HepG2 (cell line): ENCODE measurements around the gene PIEZO2.

Experiments used
- EZH2 ChIP-seq: conservative IDR thresholded peaks from 2 replicates; pipeline ENCODE4 v1.6.1; 2012; ENCODE audit warnings: mild to moderate bottlenecking, low read depth, low read length, moderate library complexity
- GATAD1 ChIP-seq: IDR thresholded peaks from 2 replicates; pipeline ENCODE4 v1.6.1; 2016; ENCODE audit warnings: missing genetic modification reagents, missing compliant biosample characterization
- GATAD2A ChIP-seq: IDR thresholded peaks from 2 replicates; pipeline ENCODE4 v1.6.1; 2016
- NFIB ChIP-seq: sonication (generic); formaldehyde crosslinking; IDR thresholded peaks from 2 replicates; pipeline ENCODE4 v1.9.0; 2021; ENCODE audit warnings: missing genetic modification reagents, mild to moderate bottlenecking, borderline replicate concordance
- NR1H2 ChIP-seq: sonication (generic); formaldehyde crosslinking; IDR thresholded peaks from 2 replicates; pipeline ENCODE4 v1.8.1; 2022; ENCODE audit warnings: low read depth, missing genetic modification reagents, borderline replicate concordance
- POLR2A ChIP-seq, 2 experiments: IDR thresholded peaks; 2 replicates each; pipeline ENCODE4 v1.6.1; 2011; ENCODE audit warnings: low read depth in 2 of 2, low read length in 2 of 2, mild to moderate bottlenecking in 1 of 2, moderate library complexity in 1 of 2; ENCODE audit not compliant: insufficient read depth in 1 of 2
- ZNF224 ChIP-seq: sonication (generic); formaldehyde crosslinking; IDR thresholded peaks from 2 replicates; pipeline ENCODE4 v1.5.0; 2020; ENCODE audit warnings: mild to moderate bottlenecking, missing genetic modification reagents
- ZNF572 ChIP-seq: sonication (generic); formaldehyde crosslinking; IDR thresholded peaks from 2 replicates; pipeline ENCODE4 v1.5.1; 2020; ENCODE audit warnings: mild to moderate bottlenecking, missing genetic modification reagents
- TF ChIP-seq, protein P1 (sequence below): sonication (generic); formaldehyde crosslinking; IDR thresholded peaks from 2 replicates; pipeline ENCODE4 v1.5.0; 2020; ENCODE audit warnings: mild to moderate bottlenecking, missing genetic modification reagents
- TF ChIP-seq, protein P2 (sequence below): sonication (generic); formaldehyde crosslinking; IDR thresholded peaks from 2 replicates; pipeline ENCODE4 v1.4.0; 2020; ENCODE audit warnings: missing genetic modification reagents, borderline replicate concordance
- TF ChIP-seq, protein P3 (sequence below), 2 experiments: IDR thresholded peaks; 2 replicates each; pipeline ENCODE4 v1.6.1; 2011 to 2012; ENCODE audit warnings: low read length in 2 of 2, borderline replicate concordance in 1 of 2, low read depth in 1 of 2, mild to moderate bottlenecking in 1 of 2, moderate library complexity in 1 of 2
- TF ChIP-seq, protein P4 (sequence below): sonication (generic); formaldehyde crosslinking; IDR thresholded peaks from 2 replicates; pipeline ENCODE4 v1.4.0; 2020; ENCODE audit warnings: missing genetic modification reagents
- TF ChIP-seq, protein P5 (sequence below), 2 experiments: fragments of 450-650 bp in 1 of 2; sonication (generic) in 1 of 2; formaldehyde crosslinking; IDR thresholded peaks; 2 replicates each; pipeline versions ENCODE4 v1.5.0 to v1.8.0; 2020 to 2022; ENCODE audit warnings: mild to moderate bottlenecking in 1 of 2, missing genetic modification reagents in 1 of 2

DNA sequence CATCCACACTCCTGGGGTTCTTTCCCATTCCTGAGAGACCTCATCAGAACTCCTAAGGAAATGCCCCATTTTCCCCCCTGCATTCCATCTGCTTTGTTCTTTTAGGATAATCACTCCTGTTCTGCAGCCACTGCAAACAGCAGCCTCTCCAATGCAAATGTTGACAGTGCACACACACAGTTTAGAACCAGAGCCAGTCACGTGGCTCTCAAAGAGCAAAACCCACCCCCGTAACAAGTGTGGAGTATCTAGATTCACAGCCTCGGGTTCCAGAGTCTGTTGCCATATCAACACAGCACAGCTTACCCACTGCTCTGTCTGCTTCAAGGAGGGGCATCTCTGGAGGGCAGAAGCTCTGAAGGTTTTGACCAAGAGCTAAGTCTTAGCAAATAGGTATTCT, 443.6 kb downstream of the PIEZO2 start:
- TF ChIP-seq ZNF572 (CRISPR knock-in tag) = no peak
- TF ChIP-seq, protein P1, sequence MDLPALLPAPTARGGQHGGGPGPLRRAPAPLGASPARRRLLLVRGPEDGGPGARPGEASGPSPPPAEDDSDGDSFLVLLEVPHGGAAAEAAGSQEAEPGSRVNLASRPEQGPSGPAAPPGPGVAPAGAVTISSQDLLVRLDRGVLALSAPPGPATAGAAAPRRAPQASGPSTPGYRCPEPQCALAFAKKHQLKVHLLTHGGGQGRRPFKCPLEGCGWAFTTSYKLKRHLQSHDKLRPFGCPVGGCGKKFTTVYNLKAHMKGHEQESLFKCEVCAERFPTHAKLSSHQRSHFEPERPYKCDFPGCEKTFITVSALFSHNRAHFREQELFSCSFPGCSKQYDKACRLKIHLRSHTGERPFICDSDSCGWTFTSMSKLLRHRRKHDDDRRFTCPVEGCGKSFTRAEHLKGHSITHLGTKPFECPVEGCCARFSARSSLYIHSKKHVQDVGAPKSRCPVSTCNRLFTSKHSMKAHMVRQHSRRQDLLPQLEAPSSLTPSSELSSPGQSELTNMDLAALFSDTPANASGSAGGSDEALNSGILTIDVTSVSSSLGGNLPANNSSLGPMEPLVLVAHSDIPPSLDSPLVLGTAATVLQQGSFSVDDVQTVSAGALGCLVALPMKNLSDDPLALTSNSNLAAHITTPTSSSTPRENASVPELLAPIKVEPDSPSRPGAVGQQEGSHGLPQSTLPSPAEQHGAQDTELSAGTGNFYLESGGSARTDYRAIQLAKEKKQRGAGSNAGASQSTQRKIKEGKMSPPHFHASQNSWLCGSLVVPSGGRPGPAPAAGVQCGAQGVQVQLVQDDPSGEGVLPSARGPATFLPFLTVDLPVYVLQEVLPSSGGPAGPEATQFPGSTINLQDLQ (CRISPR knock-in tag) = no peak
- TF ChIP-seq EZH2 = no peak
- TF ChIP-seq, protein P2, sequence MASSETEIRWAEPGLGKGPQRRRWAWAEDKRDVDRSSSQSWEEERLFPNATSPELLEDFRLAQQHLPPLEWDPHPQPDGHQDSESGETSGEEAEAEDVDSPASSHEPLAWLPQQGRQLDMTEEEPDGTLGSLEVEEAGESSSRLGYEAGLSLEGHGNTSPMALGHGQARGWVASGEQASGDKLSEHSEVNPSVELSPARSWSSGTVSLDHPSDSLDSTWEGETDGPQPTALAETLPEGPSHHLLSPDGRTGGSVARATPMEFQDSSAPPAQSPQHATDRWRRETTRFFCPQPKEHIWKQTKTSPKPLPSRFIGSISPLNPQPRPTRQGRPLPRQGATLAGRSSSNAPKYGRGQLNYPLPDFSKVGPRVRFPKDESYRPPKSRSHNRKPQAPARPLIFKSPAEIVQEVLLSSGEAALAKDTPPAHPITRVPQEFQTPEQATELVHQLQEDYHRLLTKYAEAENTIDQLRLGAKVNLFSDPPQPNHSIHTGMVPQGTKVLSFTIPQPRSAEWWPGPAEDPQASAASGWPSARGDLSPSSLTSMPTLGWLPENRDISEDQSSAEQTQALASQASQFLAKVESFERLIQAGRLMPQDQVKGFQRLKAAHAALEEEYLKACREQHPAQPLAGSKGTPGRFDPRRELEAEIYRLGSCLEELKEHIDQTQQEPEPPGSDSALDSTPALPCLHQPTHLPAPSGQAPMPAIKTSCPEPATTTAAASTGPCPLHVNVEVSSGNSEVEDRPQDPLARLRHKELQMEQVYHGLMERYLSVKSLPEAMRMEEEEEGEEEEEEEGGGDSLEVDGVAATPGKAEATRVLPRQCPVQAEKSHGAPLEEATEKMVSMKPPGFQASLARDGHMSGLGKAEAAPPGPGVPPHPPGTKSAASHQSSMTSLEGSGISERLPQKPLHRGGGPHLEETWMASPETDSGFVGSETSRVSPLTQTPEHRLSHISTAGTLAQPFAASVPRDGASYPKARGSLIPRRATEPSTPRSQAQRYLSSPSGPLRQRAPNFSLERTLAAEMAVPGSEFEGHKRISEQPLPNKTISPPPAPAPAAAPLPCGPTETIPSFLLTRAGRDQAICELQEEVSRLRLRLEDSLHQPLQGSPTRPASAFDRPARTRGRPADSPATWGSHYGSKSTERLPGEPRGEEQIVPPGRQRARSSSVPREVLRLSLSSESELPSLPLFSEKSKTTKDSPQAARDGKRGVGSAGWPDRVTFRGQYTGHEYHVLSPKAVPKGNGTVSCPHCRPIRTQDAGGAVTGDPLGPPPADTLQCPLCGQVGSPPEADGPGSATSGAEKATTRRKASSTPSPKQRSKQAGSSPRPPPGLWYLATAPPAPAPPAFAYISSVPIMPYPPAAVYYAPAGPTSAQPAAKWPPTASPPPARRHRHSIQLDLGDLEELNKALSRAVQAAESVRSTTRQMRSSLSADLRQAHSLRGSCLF (CRISPR knock-in tag) = no peak
- TF ChIP-seq, protein P3, sequence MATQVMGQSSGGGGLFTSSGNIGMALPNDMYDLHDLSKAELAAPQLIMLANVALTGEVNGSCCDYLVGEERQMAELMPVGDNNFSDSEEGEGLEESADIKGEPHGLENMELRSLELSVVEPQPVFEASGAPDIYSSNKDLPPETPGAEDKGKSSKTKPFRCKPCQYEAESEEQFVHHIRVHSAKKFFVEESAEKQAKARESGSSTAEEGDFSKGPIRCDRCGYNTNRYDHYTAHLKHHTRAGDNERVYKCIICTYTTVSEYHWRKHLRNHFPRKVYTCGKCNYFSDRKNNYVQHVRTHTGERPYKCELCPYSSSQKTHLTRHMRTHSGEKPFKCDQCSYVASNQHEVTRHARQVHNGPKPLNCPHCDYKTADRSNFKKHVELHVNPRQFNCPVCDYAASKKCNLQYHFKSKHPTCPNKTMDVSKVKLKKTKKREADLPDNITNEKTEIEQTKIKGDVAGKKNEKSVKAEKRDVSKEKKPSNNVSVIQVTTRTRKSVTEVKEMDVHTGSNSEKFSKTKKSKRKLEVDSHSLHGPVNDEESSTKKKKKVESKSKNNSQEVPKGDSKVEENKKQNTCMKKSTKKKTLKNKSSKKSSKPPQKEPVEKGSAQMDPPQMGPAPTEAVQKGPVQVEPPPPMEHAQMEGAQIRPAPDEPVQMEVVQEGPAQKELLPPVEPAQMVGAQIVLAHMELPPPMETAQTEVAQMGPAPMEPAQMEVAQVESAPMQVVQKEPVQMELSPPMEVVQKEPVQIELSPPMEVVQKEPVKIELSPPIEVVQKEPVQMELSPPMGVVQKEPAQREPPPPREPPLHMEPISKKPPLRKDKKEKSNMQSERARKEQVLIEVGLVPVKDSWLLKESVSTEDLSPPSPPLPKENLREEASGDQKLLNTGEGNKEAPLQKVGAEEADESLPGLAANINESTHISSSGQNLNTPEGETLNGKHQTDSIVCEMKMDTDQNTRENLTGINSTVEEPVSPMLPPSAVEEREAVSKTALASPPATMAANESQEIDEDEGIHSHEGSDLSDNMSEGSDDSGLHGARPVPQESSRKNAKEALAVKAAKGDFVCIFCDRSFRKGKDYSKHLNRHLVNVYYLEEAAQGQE (IDR thresholded peaks at IDR 0.05; ENCODE audit: borderline replicate concordance in 1 of 2, low read depth in 1 of 2, low read length in 2 of 2) = no peak
- no peak for TF ChIP-seq POLR2A (IDR thresholded peaks at IDR 0.05; ENCODE audit: insufficient read depth in 1 of 2, low read depth in 2 of 2, low read length in 2 of 2)
- no peak for TF ChIP-seq NFIB (CRISPR knock-in tag)
- TF ChIP-seq GATAD1 (CRISPR knock-in tag) = no peak
- TF ChIP-seq, protein P4, sequence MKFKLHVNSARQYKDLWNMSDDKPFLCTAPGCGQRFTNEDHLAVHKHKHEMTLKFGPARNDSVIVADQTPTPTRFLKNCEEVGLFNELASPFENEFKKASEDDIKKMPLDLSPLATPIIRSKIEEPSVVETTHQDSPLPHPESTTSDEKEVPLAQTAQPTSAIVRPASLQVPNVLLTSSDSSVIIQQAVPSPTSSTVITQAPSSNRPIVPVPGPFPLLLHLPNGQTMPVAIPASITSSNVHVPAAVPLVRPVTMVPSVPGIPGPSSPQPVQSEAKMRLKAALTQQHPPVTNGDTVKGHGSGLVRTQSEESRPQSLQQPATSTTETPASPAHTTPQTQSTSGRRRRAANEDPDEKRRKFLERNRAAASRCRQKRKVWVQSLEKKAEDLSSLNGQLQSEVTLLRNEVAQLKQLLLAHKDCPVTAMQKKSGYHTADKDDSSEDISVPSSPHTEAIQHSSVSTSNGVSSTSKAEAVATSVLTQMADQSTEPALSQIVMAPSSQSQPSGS = no peak
- TF ChIP-seq ZNF224 (CRISPR knock-in tag) = no peak
- TF ChIP-seq NR1H2 (CRISPR knock-in tag) = no peak
- TF ChIP-seq, protein P5, sequence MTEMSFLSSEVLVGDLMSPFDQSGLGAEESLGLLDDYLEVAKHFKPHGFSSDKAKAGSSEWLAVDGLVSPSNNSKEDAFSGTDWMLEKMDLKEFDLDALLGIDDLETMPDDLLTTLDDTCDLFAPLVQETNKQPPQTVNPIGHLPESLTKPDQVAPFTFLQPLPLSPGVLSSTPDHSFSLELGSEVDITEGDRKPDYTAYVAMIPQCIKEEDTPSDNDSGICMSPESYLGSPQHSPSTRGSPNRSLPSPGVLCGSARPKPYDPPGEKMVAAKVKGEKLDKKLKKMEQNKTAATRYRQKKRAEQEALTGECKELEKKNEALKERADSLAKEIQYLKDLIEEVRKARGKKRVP (CRISPR knock-in tag; IDR thresholded peaks at IDR 0.05) = no peak
- TF ChIP-seq GATAD2A = no peak
